GM19351 (cell line): ENCODE results near the gene CCDC93.
"Not testable (repeated sequence)": the region's sequence is repeated elsewhere in the genome, so short reads cannot be mapped to it uniquely, and the experiment has no call there.

Source experiments
- ATAC-seq: cut with Tn5 transposase; IDR thresholded peaks from one replicate; pipeline ENCODE4 v1.9.1; 2021; ENCODE audit warnings: mild to moderate bottlenecking, moderate library complexity; ENCODE audit not compliant: unreplicated experiment

Gene CCDC93

DNA sequence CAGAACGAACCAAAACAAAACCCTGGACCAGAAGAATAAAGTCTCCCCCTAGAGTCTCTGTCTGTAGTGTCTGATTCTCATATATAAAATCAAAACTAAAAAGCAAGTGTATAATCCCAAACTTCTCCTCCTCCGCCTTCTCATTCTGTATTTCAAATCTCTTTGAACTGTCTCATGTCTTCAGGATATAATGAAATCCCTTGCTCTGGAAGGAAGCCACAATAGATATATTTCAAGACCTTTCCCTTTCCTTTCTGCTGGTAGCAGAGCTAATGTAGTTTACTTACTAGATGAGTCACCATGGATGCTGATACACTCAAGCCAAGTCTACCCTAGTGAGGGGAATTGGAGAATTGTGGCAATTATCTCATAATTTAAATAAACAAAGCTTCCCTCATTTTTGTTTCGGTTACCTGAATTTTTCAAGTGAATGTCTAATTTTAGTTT lies 33.5 kb upstream of the CCDC93 start:
- no peak for ATAC-seq

DNA sequence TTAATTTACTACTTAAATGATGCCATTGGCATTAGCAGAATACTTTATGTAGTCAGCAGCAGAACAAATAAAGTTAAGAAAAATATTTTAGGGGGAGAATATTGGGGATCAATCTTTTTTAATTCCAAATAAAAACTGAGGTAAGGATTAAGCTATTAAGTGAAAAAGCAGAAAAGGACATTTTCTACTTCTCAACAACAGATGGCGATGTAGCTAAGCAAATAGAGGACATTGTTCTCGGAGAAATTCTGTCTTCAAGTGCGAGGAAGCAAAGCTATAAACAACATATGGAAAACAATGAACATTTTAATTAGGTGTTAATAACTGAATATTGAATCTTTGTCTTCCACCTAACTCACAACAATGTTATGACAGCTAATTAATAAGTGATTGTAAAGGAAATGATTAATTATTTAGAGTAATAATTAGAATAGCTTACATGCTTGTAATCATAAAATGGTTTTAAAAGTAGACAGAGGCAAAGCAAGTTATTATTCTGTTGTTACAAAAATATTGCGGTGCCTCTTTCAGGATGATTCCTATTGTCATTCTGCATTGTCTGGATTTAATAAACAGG lies 32.9 kb upstream of the CCDC93 start:
- ATAC-seq: peak; percentile 51

DNA sequence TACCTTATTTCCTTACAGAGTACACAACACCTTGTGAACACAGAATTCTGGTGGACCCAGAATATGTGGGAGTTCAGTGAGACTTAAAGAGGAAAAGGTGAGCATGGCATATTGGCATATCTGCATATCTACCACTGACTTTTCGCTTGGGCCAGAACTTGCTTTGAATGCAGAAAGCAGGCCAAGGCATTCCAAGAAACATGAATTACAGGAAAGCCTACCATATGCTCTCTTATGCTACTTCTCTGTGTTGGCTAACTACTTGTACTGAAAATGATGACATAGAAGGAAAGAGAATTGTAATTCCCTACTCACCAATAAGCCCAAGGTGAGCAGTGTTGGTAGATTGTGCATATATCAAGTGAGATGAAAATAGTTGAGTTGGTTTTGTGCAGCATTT lies 31.4 kb upstream of the CCDC93 start:
- no peak for ATAC-seq

DNA sequence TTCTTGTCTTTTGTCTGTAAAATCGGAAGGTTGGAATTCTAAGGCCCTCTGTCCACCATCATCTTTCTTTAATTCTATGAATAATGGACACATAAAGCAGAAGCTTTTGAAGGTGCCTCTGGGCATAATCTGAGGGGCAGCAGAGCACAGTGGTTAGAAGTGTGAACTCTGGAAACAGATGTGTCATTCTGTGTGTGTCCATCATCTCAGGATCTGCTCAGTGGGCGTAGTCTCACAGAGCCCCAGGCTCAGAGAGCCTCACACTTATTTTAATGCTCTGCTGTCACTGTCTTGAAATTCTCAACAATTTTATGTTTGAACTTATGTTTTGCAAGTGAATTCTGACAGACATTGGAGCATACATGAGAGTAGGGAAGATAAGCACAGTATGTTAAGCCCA lies 31.0 kb upstream of the CCDC93 start:
- ATAC-seq: no peak

DNA sequence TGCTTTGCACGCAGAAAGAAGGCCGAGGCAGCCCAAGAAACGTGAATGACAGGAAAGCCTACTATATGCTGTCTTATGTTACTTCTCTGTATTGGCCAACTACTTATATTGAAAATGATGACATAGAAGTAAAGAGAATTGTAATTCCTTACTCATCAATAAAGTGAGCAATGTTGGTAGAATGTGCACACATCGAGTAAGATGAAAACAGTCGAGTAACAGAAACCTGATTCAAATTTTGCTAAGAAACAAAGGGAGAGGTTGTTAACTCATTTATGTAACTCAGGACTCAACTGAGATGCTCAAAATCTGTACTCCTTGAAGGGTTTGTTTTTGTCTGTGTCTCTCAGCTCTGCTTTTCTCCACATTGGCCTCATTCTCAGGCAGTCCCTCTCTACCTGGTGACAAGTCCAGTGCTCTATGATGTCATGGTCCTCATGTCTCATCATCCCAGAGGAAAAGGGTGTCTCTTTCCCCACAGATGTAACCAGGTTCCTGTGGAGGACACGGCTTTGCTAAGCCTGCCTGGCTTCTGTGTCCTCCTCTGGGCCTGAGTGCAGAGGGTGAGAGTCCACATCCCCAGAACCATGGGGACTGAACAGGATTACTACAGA lies 30.3 kb upstream of the CCDC93 start:
- ATAC-seq: no peak

DNA sequence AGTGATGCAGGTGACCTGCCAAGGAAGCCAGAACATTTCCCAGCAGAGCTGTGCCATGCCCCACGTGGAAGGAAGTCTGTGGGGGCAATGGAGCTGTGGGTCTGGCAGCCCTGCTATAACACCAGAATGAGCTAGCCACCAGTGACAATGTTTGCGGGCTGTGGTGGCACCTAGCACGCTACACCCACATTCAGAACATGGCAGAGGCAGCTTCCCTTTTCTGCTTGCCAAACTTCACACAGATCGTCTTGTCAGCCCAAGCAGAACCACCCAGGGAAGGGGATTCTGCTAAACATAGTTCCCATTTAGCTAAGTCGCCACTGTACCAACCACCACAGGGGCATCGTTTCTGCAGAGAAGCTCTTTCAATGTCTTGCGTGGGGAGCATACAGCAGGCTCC lies 27.0 kb upstream of the CCDC93 start:
- no peak for ATAC-seq

DNA sequence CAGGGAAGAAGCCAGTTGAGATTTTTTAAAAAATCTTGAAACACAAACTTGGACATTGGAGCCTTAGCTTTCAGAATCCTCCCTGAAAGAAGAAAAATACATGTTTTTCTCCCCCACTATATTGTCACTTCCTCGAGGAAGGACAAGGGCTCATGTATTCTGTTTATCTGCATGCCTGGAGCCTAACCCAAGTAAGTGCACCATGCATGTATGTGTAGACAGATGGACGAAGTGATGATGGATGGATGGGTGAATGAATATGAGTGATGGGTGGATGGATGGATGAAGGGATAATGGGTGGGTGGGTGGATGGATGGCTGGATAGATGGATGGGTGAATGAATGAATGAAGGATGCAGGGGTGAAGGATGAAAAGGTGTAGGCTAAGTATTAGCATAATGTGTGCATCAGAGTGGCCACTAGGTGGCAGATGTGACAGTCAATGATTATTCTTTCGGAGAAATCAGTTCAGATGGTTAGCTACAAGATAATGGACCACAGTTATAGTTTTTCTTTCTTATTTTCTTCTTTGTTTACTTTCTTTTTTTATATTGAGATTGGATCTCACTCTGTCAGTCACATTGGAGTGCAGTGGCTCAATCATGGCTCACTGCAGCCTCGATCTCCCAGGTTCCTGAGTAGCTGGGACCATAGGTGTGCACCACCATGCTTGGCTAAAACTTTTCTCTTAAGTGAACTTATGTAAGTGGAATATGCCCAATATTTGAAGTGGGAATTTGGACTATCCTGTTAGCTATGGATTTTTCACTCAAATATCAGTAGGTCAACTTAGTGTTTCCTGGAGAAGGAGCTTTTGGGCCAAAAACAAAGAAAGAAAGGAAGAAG lies 18.5 kb upstream of the CCDC93 start:
- ATAC-seq: peak; percentile 99

DNA sequence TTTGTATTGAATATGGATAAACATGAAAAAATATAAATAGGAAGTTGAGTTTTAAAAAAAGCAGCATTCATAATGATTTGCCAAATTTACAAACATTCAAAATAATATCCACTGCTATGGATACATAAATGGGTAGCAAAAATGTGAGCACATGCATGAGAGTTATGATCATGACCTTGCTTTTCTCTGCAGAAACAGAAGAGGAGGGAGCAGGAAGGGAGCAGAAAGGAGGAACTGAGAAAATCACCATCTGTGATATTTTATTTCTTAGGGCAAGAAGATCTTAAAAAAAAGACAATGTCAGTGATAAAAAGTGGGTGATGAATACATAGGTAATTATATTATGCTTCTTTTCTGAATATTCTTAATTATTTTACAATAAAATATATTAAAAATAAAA lies 17.7 kb upstream of the CCDC93 start:
- ATAC-seq: no peak

DNA sequence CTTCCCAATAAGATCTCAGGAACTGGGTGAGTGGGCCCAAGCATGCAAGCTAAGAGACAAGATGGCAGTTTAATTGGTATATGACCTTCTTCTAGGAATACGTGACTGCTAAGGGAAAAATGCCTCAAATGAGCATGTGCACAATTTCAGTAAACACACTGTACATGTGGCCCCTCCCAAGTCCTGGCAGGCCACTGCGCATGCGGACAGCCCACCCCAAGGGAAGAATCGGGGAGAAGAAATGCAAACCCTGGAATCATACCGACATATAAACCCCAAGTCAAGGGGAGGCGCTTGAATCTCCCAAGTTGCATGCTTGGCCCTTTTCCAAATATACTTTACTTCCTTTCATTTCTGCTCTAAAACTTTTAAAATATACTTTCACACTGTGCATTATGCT lies 15.2 kb upstream of the CCDC93 start:
- no peak for ATAC-seq

DNA sequence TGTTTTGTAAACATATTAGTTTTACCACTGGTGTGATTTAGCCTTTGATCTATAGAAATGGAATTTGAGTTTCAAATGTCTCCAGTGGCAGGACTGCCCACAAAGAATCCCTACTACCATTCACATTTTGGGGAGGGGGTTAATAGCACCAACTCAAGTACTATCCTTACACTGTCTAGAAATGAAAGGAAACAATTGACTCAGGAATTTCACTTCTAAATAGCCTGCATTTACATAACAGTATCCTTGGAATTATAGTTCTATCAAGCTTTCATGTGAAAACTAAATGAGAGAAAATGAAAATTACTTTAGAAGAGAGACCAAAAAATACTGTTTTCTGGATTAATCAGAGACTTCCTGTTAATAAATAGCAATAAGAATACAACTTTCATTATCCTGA lies 7.5 kb upstream of the CCDC93 start:
- ATAC-seq: no peak

DNA sequence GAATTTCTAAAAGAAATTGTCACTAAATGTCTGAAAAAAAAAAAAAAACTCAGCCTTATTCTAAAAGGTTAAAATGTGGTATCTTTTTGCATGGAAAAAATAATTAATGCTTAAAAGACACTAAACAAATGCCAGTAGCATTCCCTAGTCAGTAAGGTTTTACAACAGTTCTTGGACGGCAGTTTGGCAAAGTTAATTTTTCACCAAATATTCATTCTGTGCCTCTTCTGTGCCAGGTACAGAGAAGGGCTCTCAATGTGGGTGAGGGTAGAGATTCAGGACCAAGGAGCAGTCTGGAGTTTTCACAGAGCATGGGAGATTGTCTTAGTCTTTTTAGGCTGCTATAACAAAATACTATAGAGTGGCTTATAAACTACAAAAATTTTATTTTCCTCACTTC lies 6.0 kb upstream of the CCDC93 start:
- ATAC-seq: no peak

DNA sequence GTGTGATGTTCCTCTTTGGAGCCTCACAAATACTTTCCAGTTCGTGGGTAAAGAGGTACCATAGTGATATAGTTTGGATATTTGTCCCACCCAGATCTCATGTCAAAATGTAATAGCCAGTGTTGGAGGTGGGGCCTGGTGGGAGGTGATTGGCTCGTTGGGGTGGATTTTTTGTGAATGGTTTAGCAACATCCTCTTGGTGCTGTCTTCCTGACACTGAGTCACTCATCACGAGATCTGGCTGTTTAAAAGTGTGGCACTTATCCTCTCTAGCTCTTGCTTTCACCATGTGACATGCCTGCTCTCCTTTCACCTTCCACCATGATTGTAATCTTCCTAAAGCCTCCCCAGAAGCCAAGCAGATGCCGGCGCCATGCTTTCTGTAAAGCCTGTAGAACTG lies 3.0 kb upstream of the CCDC93 start:
- ATAC-seq: no peak

DNA sequence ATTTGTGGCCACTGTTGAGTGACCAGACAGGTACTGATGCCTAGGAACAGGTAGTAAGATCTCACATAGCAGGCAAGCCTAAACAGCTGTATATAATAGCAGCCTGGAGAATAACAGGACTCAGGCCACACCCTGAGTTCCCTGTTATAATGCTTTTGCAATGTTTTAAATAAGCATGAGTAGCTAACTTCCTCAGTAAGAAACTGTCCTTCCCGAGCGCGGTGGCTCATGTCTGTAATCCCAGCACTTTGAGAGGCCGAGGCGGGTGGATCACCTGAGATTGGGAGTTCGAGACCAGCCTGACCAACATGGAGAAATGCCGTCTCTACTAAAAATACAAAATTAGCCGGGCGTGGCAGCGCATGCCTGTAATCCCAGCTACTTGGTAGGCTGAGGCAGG lies 1.9 kb upstream of the CCDC93 start:
- ATAC-seq: not testable (repeated sequence)

DNA sequence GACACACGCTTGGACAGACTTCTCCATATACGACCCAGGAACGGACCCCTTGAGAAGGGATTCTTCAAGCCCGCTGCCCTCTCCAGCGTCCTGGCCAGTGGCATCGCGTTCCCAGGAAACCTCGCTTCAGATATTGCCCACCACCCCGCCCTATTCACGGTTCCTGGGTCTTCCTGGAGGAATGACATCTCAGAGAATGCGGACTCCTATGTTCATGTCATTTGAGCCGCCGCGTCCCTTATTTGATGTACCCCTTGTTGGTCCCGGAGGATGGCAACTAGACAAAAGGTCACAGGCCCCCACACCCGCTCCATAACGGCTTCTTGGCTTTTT lies 588 bp upstream of the CCDC93 start:
- no peak for ATAC-seq

DNA sequence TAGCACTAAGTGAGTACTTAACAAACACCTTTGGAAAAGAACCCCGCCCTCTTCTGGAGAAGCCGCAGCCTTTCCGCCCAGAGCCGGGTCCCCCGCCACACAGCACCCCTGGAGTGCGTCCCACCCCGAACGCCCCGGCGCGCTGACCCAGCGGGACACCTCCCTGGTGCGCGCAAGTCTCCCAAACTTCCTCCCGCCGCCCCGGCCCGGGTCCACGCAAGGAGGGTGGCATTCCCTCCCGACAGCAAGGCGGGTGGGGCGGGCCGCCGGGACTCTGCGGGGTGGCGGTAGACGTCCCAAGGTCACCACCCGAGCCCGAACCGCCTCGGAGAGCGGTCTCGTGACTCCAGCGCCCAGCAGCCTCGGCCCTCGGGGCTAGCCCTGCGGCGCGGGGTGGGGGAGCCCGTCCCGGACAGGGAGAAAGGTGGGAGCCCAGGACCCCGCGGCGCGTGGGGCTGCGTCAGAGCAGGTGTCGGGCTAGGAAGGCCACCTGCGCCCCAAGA lies 598 bp downstream of the CCDC93 start:
- peak; percentile 29 for ATAC-seq

DNA sequence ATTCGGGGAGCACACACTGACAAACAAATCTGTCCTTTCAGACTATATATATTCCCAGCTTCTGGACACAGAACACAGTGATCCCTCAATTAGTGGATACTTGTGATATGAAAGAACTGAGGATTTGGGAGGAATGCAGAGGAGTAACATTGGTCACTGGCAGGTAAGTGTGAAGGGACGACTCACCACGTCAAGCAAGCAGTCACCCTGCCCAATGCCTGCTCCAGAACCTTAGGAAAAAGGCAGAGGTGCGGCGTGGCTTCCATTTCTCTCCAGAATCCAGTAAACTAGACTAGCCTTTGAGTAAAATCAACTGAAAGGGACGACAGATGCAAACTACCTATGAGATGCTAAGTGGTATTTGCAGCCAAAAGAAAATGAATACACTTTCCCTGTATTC lies 1.1 kb downstream of the CCDC93 start:
- no peak for ATAC-seq

DNA sequence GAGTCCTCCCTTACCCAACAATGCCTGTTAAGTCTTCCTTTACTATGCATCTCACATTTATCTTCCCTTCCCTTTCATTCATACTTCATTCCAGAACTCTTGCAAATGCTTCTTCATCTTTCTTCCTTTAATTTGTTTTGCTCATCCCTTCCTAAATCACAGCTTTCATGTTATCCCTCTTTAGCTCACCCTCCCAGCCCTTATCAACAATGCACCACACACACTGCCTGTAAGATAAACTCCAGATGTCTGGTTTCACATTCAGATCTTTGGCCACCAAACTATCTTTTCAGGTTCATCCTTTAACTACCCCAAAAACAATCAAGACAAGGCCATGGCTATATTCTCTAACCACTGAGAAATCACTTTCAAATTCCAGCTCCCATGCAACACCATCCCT lies 3.4 kb downstream of the CCDC93 start:
- no peak for ATAC-seq

DNA sequence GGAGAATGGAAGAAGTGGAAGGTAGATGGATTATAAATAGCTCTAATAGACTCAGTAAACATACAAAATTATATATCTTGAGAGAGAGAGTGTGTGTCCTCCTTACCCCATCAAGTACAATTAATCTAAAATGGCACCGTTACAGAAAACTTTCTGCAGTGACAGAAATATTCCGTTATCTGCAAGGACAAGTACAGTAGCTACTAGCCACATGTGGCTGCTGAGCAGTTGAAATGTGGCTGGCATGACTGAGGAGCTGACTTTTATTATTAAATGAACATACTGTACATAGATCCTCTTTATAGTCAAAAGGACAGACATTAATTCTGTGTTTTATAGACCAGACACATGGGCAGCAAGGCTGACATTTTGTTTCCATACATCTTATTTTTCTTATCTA lies 7.0 kb downstream of the CCDC93 start:
- no peak for ATAC-seq

DNA sequence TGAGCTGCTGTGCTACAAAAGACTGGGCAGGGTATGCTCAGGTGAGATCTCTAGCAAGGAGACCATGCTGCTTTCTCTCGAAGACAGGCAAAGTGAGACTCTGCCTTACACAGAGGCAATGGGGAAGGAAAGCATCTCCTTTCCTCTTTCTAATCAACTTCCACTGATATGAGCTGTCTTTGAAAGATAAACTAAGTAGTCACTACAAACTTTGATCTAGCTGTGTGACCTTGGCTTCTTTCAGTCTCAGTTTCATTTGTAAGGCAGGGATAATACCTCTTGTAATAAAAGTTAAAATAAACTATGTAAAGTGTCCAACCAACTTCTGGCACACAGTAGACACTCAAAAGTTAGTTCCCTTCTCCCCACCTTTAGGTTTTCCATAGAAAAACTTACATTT lies 7.5 kb downstream of the CCDC93 start:
- ATAC-seq: no peak

DNA sequence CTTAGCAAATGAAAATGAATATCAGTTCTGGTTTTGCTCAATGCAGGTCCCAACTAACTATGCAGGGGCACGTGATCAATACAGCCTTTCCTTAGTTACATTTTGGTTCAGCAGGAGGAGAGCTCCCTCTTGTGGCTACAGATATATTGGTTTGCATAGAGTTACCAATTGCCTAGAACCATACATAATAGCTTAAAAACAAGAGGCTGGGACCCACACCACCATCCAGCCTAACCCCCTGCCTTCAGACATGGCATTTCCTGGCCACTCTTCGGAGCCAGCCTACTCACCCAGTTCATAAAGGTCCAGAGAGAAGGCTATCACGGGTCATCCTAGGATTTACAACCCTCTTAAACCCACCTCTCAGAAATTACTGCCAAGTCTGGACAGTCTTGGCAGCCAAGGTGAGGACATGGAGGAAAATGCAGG lies 10.5 kb downstream of the CCDC93 start:
- ATAC-seq: peak; percentile 99

DNA sequence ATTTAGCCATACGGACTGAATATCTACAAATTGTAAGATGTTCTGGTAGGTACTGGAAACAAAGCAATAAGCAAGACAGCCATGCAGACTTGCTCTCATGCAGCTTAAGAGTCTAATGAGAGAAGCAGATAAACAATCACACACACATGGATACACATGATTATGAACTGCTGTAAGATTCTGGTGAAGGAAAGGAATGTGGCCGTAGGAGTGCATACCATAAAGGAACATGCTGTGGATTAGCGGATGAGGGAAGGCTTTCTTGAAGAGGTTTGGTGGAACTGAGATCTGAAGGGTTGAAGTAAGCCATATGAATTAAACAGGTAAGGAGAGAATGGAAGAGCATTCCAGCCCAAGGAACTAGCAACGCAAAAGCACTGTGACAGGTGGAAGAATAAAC lies 13.8 kb downstream of the CCDC93 start:
- ATAC-seq: no peak

DNA sequence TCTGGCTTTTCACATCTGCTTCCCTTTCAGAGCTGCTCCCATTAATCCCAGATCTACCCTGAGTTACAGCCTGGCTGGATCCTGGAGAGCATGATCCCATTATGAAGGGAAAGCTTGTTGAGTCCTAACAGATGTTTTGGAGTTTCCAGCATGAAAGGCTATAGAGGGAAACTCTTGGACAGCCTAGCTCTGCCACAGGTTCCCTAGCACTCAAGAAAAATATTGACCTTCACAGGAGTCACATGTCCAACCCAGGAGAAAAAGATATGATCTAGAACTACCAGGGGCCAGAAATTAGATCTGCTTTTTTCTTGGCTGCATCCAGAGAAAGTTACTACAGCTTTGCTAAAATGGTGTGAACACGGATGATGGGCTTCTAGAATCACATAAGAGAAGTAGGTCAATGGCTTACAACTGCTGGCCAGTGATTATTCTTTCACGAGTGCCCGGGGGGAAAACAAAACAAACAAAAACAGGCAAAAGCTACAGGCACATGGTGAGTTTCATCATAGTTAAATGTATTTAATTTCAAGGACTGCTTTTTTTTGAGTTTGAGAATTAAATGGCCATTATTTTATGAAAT lies 15.9 kb downstream of the CCDC93 start:
- ATAC-seq: no peak
